ENCODE results near the gene NOTUM.

The NOTUM gene

DNA sequence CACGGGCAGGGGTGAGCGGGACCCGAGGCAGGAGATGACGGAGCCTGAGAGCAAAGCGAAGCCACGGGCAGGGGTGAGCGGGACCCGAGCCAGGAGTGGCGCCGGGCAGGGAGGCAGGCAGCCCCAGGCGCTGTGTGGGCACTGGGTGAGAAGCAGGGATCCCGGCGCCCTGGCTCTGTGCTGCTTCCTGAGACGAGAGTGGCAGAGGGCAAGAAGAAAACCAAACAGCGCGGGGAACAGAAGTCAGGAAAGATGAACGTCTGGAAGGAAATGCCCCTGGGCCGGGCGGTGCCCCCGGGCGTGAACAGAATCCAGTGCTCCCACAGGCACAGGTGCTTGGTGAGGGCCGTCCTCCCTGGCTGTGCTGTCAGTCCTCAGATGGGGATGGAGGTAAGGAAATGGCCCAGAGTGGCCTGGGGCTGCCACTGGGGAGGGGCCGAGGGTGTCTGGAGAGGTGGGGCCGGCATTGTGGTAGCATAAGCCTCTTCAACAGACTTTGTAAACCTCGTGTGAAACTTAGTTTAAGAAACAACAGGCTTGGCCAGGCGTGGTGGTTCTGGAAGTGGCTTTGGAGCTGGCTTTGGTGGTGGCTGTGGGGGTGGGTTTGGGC lies 26.3 kb upstream of the NOTUM start:
- Histone ChIP-seq H3K4me2 (ENCODE audit: low read depth, low read length, poor library complexity, severe bottlenecking) (no peak overlapping the region), H4K20me1 (ENCODE audit: insufficient read depth, low read length, poor library complexity, severe bottlenecking) (no peaks in the 10 kb centered on the region), H3F3A (ENCODE audit: low read depth) (no peaks in the 10 kb centered on the region), H3K4me3 (ENCODE audit: low read length, poor library complexity, severe bottlenecking) (no peak overlapping the region), H3K79me2 (ENCODE audit: insufficient read depth, low read length) (no peaks in the 10 kb centered on the region), H3K9me3 (ENCODE audit: insufficient read depth, low read depth, low read length) (no peaks in the 10 kb centered on the region), H2AFZ (ENCODE audit: low read length) (no peak overlapping the region), H3K9me2 (replicated peaks; ENCODE audit: low read depth, low read length) (no peaks in the 10 kb centered on the region), H3K4me1 (ENCODE audit: insufficient read depth, low read length, poor library complexity, severe bottlenecking) (no peaks in the 10 kb centered on the region), H3K36me3 (ENCODE audit: insufficient read depth, low read length) (peaks cover 7% of the 10 kb centered on the region; the same call in 1 of the 2 replicates), H3K9ac (ENCODE audit: low read depth, low read length, poor library complexity, severe bottlenecking) (no peak overlapping the region), H3K27me3 (ENCODE audit: insufficient read depth, low read length, poor library complexity, severe bottlenecking) (no peaks in the 10 kb centered on the region)
- TF ChIP-seq EZH2phosphoT487 (IDR thresholded peaks at IDR 0.05; ENCODE audit: borderline replicate concordance) = no peak
- TF ChIP-seq, protein P1, sequence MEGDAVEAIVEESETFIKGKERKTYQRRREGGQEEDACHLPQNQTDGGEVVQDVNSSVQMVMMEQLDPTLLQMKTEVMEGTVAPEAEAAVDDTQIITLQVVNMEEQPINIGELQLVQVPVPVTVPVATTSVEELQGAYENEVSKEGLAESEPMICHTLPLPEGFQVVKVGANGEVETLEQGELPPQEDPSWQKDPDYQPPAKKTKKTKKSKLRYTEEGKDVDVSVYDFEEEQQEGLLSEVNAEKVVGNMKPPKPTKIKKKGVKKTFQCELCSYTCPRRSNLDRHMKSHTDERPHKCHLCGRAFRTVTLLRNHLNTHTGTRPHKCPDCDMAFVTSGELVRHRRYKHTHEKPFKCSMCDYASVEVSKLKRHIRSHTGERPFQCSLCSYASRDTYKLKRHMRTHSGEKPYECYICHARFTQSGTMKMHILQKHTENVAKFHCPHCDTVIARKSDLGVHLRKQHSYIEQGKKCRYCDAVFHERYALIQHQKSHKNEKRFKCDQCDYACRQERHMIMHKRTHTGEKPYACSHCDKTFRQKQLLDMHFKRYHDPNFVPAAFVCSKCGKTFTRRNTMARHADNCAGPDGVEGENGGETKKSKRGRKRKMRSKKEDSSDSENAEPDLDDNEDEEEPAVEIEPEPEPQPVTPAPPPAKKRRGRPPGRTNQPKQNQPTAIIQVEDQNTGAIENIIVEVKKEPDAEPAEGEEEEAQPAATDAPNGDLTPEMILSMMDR (conservative IDR thresholded peaks at IDR 0.05; ENCODE audit: low read length) = no peak

- Histone ChIP-seq H3K79me2 (ENCODE audit: insufficient read depth, low read length) (no peaks in the 10 kb centered on the region), H3K9me3 (ENCODE audit: insufficient read depth, low read depth, low read length) (no peaks in the 10 kb centered on the region), H3F3A (ENCODE audit: low read depth) (no peaks in the 10 kb centered on the region), H3K4me3 (ENCODE audit: low read length, poor library complexity, severe bottlenecking) (no peak overlapping the region), H4K20me1 (ENCODE audit: insufficient read depth, low read length, poor library complexity, severe bottlenecking) (no peaks in the 10 kb centered on the region), H3K4me1 (ENCODE audit: insufficient read depth, low read length, poor library complexity, severe bottlenecking) (peaks cover 2% of the 10 kb centered on the region), H3K36me3 (ENCODE audit: insufficient read depth, low read length) (peaks cover 7% of the 10 kb centered on the region; the same call in 1 of the 2 replicates), H3K9ac (ENCODE audit: low read depth, low read length, poor library complexity, severe bottlenecking) (no peak overlapping the region), H3K9me2 (replicated peaks; ENCODE audit: low read depth, low read length) (no peaks in the 10 kb centered on the region), H3K4me2 (ENCODE audit: low read depth, low read length, poor library complexity, severe bottlenecking) (no peak overlapping the region), H2AFZ (ENCODE audit: low read length) (no peak overlapping the region), H3K27me3 (ENCODE audit: insufficient read depth, low read length, poor library complexity, severe bottlenecking) (no peaks in the 10 kb centered on the region)
- TF ChIP-seq EZH2phosphoT487 (IDR thresholded peaks at IDR 0.05; ENCODE audit: borderline replicate concordance) = no peak
Observed at GRCh38 chr17:81986606-81987005, 25.6 kb upstream of the NOTUM start.

DNA sequence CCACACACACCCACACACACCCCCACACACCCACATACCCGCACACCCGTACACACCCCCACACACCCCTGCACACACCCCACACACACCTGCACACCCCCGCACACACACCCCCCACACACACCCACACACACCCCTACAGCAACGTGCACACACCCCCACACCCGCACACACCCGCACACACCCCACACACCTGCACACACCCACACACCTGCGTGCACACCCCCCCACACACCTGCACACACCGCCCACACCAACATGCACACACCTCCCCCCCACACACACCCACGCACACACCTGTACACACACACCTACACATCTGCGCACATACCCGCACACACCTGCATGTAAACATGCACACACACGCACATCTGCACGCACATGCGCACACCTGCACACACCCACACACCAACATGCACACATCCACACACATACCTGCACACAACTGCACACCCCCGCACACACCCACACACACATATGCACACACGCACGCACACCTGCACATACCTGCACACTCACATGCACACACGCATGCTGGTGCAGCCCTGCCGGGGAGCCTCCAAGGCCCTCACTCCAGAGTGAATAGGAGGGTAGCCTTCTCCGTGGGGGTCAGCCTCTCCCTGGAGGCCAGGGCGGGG lies 23.9 kb upstream of the NOTUM start:
- Histone ChIP-seq H3K9ac (ENCODE audit: low read depth, low read length, poor library complexity, severe bottlenecking) (no peak overlapping the region), H3K79me2 (ENCODE audit: insufficient read depth, low read length) (no peaks in the 10 kb centered on the region), H3K36me3 (ENCODE audit: insufficient read depth, low read length) (peaks cover 7% of the 10 kb centered on the region; the same call in 1 of the 2 replicates), H3K9me2 (replicated peaks; ENCODE audit: low read depth, low read length) (no peaks in the 10 kb centered on the region), H3K4me3 (ENCODE audit: low read length, poor library complexity, severe bottlenecking) (no peak overlapping the region), H3K27me3 (ENCODE audit: insufficient read depth, low read length, poor library complexity, severe bottlenecking) (no peaks in the 10 kb centered on the region), H3K4me2 (ENCODE audit: low read depth, low read length, poor library complexity, severe bottlenecking) (no peak overlapping the region), H3F3A (ENCODE audit: low read depth) (no peaks in the 10 kb centered on the region), H2AFZ (ENCODE audit: low read length) (no peak overlapping the region), H3K9me3 (ENCODE audit: insufficient read depth, low read depth, low read length) (no peaks in the 10 kb centered on the region), H3K4me1 (ENCODE audit: insufficient read depth, low read length, poor library complexity, severe bottlenecking) (peaks cover 19% of the 10 kb centered on the region), H4K20me1 (ENCODE audit: insufficient read depth, low read length, poor library complexity, severe bottlenecking) (peaks cover under 1% of the 10 kb centered on the region)
- TF ChIP-seq, protein P1 (conservative IDR thresholded peaks at IDR 0.05; ENCODE audit: low read length) = no peak
- no peak for TF ChIP-seq EZH2phosphoT487 (IDR thresholded peaks at IDR 0.05; ENCODE audit: borderline replicate concordance)
